Astrocyte (in vitro differentiated cells and primary cell): ENCODE results near the gene ERN1. TPM values are rescaled to one million over a fixed set of nuclear protein-coding genes. Genes with fewer than 3 reads are reported as not detected.

Experiments
- DNase-seq: peaks from one replicate; pipeline ENCODE4 v3.0.0-alpha.2; 2010; ENCODE audit warnings: low read depth
- FAIRE-seq: peaks from 2 replicates; lab custom pipeline; 2011; peaks lifted over from hg19 to GRCh38; lab: Jason Lieb, UNC
- H2AFZ ChIP-seq: 2 replicates; pipeline ENCODE4 v1.6.0; 2012; ENCODE audit warnings: low read depth, low read length, inconsistent platforms
- H3K27ac ChIP-seq: 2 replicates; pipeline ENCODE4 v1.5.1; 2011; ENCODE audit warnings: low read depth, low read length, inconsistent platforms
- H3K27me3 ChIP-seq: 2 replicates; pipeline ENCODE4 v1.6.0; 2011; ENCODE audit warnings: low read length, inconsistent platforms; ENCODE audit not compliant: insufficient read depth
- H3K36me3 ChIP-seq: 2 replicates; pipeline ENCODE4 v1.5.1; 2011; ENCODE audit warnings: low read length, inconsistent platforms; ENCODE audit not compliant: insufficient read depth
- H3K4me1 ChIP-seq: 2 replicates; pipeline ENCODE4 v1.5.1; 2011; ENCODE audit warnings: low read length, inconsistent platforms; ENCODE audit not compliant: insufficient read depth
- H3K4me2 ChIP-seq: 2 replicates; pipeline ENCODE4 v1.6.0; 2012; ENCODE audit warnings: low read length, inconsistent platforms
- H3K4me3 ChIP-seq: 2 replicates; pipeline ENCODE4 v1.5.1; 2011; ENCODE audit warnings: low read depth, mild to moderate bottlenecking, low read length, inconsistent platforms; ENCODE audit not compliant: insufficient read depth
- H3K79me2 ChIP-seq: 2 replicates; pipeline ENCODE4 v1.6.0; 2012; ENCODE audit warnings: mild to moderate bottlenecking, low read length, inconsistent platforms; ENCODE audit not compliant: insufficient read depth
- H3K9ac ChIP-seq: 2 replicates; pipeline ENCODE4 v1.6.0; 2012; ENCODE audit warnings: mild to moderate bottlenecking, low read length, inconsistent platforms
- H3K9me3 ChIP-seq: 2 replicates; pipeline ENCODE4 v1.5.1; 2012; ENCODE audit warnings: low read depth, mild to moderate bottlenecking, low read length, inconsistent platforms; ENCODE audit not compliant: insufficient read depth
- H4K20me1 ChIP-seq: 2 replicates; pipeline ENCODE4 v1.6.0; 2012; ENCODE audit warnings: low read length, inconsistent platforms; ENCODE audit not compliant: insufficient read depth
- H3K27ac Mint-ChIP-seq: one replicate; pipeline ENCODE4 v1.8.0; 2021; ENCODE audit warnings: mild to moderate bottlenecking, mixed read lengths; ENCODE audit not compliant: unreplicated experiment
- H3K27me3 Mint-ChIP-seq: one replicate; pipeline ENCODE4 v1.8.0; 2021; ENCODE audit warnings: low read depth, mixed read lengths; ENCODE audit not compliant: unreplicated experiment
- H3K36me3 Mint-ChIP-seq: one replicate; pipeline ENCODE4 v1.8.0; 2021; ENCODE audit warnings: low read depth, mixed read lengths; ENCODE audit not compliant: unreplicated experiment
- H3K4me1 Mint-ChIP-seq: one replicate; pipeline ENCODE4 v1.8.0; 2021; ENCODE audit warnings: low read depth, mixed read lengths; ENCODE audit not compliant: unreplicated experiment
- H3K4me3 Mint-ChIP-seq: one replicate; pipeline ENCODE4 v1.8.0; 2021; ENCODE audit warnings: mild to moderate bottlenecking, moderate library complexity, mixed read lengths; ENCODE audit not compliant: unreplicated experiment
- H3K9me3 Mint-ChIP-seq: one replicate; pipeline ENCODE4 v1.8.0; 2021; ENCODE audit warnings: mild to moderate bottlenecking, mixed read lengths; ENCODE audit not compliant: unreplicated experiment
- EZH2 ChIP-seq: IDR thresholded peaks from 2 replicates; pipeline ENCODE4 v1.6.1; 2012; ENCODE audit warnings: mild to moderate bottlenecking, low read length, inconsistent platforms; ENCODE audit not compliant: insufficient read depth
- total RNA-seq: library from RNA; stranded (reverse); gene quantifications from 2 replicates; pipeline ENCODE4 v1.2.1, GENCODE V29; 2021
- TF ChIP-seq, protein P1 (sequence below): IDR thresholded peaks from 2 replicates; pipeline ENCODE4 v1.5.1; 2011; ENCODE audit warnings: low read depth, mild to moderate bottlenecking, inconsistent platforms, low read length, moderate library complexity; ENCODE audit not compliant: insufficient read depth

ERN1 gene
- total RNA-seq, 1 donor from 2014 or later, result 11.7 TPM

DNA sequence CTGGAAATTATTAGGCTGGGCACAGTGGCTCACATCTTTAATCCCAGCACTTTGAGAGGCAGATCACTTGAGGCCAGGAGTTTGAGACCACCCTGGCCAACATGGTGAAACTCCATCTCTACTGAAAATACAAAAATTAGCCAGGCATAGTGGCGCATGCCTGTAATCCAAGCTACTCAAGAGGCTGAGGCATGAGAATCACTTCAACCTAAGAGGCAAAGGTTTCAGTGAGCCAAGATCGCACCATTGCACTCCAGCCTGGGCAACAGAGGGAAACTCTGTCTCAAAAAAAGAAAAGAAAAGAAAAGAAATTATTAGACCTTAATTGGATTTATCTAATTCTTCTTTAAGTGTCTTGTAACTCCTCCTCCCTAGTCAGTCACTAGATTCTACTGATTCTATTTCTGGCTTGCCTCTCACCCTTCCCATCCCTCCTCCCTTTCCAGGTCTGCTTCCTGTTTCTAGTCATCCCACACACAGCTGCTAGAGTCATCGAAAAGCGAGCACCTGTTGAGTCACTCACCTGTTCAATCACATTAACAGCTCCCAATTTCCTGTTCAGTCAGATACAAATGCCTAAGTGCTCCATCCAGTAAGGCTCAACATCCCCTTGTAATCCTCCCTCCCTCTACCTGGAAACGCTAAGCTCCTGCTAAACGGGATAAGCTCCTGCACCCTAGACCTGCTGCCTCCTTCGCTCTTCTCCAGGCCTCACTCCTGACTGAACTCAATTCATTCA is 34.6 kb downstream of the ERN1 start:
- no peaks in the 10 kb centered on the region for H3K36me3 ChIP-seq
- no peaks in the 10 kb centered on the region for H3K4me1 ChIP-seq
- H3K9ac ChIP-seq, result no peak overlapping the region
- TF ChIP-seq, protein P1, sequence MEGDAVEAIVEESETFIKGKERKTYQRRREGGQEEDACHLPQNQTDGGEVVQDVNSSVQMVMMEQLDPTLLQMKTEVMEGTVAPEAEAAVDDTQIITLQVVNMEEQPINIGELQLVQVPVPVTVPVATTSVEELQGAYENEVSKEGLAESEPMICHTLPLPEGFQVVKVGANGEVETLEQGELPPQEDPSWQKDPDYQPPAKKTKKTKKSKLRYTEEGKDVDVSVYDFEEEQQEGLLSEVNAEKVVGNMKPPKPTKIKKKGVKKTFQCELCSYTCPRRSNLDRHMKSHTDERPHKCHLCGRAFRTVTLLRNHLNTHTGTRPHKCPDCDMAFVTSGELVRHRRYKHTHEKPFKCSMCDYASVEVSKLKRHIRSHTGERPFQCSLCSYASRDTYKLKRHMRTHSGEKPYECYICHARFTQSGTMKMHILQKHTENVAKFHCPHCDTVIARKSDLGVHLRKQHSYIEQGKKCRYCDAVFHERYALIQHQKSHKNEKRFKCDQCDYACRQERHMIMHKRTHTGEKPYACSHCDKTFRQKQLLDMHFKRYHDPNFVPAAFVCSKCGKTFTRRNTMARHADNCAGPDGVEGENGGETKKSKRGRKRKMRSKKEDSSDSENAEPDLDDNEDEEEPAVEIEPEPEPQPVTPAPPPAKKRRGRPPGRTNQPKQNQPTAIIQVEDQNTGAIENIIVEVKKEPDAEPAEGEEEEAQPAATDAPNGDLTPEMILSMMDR, result no peak
- TF ChIP-seq EZH2, result no peak
- H3K36me3 Mint-ChIP-seq, result peaks cover 19% of the 10 kb centered on the region
- peaks cover 10% of the 10 kb centered on the region for H4K20me1 ChIP-seq
- H3K9me3 Mint-ChIP-seq, result peaks cover 1% of the 10 kb centered on the region
- no peaks in the 10 kb centered on the region for H3K9me3 ChIP-seq
- H3K27ac ChIP-seq, result no peak overlapping the region
- H3K79me2 ChIP-seq, result no peaks in the 10 kb centered on the region
- FAIRE-seq, result no peak
- no peaks in the 10 kb centered on the region for H3K27me3 Mint-ChIP-seq
- H3K4me1 Mint-ChIP-seq, result peaks cover 4% of the 10 kb centered on the region
- no peak overlapping the region for H3K27ac Mint-ChIP-seq
- no peak for DNase-seq
- H3K4me3 ChIP-seq, result no peak overlapping the region
- H3K4me2 ChIP-seq, result no peak overlapping the region
- no peaks in the 10 kb centered on the region for H3K27me3 ChIP-seq
- no peak overlapping the region for H3K4me3 Mint-ChIP-seq
- H2AFZ ChIP-seq, result no peak overlapping the region

DNA sequence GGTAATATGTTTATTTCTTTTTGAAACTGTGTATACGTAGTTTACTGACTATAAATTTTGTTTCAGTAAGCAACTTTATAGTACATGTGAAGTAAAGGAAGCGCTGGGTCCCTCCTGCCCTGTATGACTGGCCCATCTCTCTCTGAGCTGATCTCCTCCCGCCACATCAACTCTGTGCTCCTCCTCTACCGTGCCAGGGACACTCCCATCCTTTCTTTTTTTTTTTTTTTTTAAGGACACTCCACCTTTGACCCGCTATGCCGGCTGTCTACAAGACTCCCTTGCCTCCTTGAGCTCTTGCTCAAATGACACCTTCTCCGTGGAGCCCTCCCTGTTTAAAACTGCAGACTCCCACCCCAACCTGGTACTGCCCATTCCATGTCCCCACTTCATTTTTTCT is 35.5 kb downstream of the ERN1 start:
- Histone ChIP-seq H3K9me3 (no peaks in the 10 kb centered on the region), H3K4me3 (no peak overlapping the region), H3K4me1 (no peaks in the 10 kb centered on the region), H3K79me2 (no peaks in the 10 kb centered on the region), H3K9ac (no peak overlapping the region), H3K27me3 (no peaks in the 10 kb centered on the region), H4K20me1 (peaks cover 4% of the 10 kb centered on the region), H2AFZ (no peak overlapping the region), H3K36me3 (no peaks in the 10 kb centered on the region), H3K27ac (no peak overlapping the region), H3K4me2 (no peak overlapping the region)
- Mint-ChIP-seq H3K9me3 (peaks cover 1% of the 10 kb centered on the region), H3K27ac (no peak overlapping the region), H3K27me3 (no peaks in the 10 kb centered on the region), H3K4me1 (peaks cover 4% of the 10 kb centered on the region), H3K4me3 (no peak overlapping the region), H3K36me3 (peaks cover 19% of the 10 kb centered on the region)
- FAIRE-seq (no peak), DNase-seq (no peak)
- TF ChIP-seq, protein P1, result no peak
- no peak for TF ChIP-seq EZH2

DNA sequence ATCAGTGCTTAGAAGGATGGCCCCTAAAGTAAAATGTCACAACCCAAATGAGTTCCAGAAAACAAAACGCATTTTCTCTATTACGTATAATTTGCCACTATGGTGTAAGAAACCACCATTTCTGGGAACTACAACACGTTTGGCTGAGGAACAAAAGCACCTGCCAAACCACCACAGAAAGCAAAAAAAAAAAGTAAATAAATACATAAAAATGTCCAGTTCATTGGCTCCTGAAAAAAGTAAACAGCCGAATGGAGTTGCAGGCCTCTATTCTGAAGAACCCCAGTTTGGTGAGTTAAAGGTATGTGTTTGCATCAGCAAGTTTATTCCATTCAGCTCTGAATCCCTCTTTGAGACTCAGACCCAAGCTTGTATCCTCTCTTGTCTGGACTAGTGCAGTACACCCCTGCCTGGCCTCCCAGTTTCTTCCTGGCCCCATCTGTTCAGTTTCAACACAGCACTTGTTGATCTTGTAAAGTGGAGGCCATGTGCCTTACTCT is 36.9 kb downstream of the ERN1 start:
- no peaks in the 10 kb centered on the region for H3K4me1 ChIP-seq
- peaks cover 11% of the 10 kb centered on the region for H4K20me1 ChIP-seq
- Mint-ChIP-seq H3K27ac (no peak overlapping the region), H3K4me3 (no peak overlapping the region), H3K36me3 (peaks cover 22% of the 10 kb centered on the region), H3K9me3 (peaks cover 1% of the 10 kb centered on the region), H3K4me1 (peaks cover 4% of the 10 kb centered on the region), H3K27me3 (no peaks in the 10 kb centered on the region)
- no peak for FAIRE-seq
- H3K9me3 ChIP-seq, result no peaks in the 10 kb centered on the region
- no peak overlapping the region for H2AFZ ChIP-seq
- no peak overlapping the region for H3K4me2 ChIP-seq
- no peak for DNase-seq
- H3K79me2 ChIP-seq, result no peaks in the 10 kb centered on the region
- no peak for TF ChIP-seq EZH2
- TF ChIP-seq, protein P1, result no peak
- no peaks in the 10 kb centered on the region for H3K27me3 ChIP-seq
- H3K4me3 ChIP-seq, result no peak overlapping the region
- no peaks in the 10 kb centered on the region for H3K36me3 ChIP-seq
- no peak overlapping the region for H3K9ac ChIP-seq
- no peak overlapping the region for H3K27ac ChIP-seq
